K562 (cell line): ENCODE measurements around the gene TMEM150C. TPM values are rescaled to one million over a fixed set of nuclear protein-coding genes. Genes with fewer than 3 reads are reported as not detected.

Experiments
- ATAC-seq: fragments of 200-7000 bp; cut with Tn5 transposase; 3 replicates; pipeline ENCODE4 v1.9.1; 2020; ENCODE audit warnings: moderate library complexity
- BruUV-seq: library from RNA; stranded (reverse); fragments of 400-500 nt; replicated peaks from 2 replicates; lab custom pipeline; 2021; lab: Mats Ljungman, UMichigan
- CTCF ChIA-PET: fragments of 300-600 bp; formaldehyde crosslinking; extraction: SDS; loops from one replicate; lab custom pipeline; 2021; ENCODE audit warnings: low intra/inter-chr PET ratio; lab: Yijun Ruan, JAX
- POLR2A ChIA-PET: fragments of 300-600, 350-650 bp; sonication (Branson Sonifier 250); formaldehyde crosslinking; extraction: SDS; loops from one replicate; lab custom pipeline; 2021; ENCODE audit warnings: antibody characterized with exemption, inconsistent platforms; lab: Yijun Ruan, JAX
- DNase-seq, 4 experiments: peaks; one replicate each; pipeline versions ENCODE4 v3.0.0 to v3.0.0-alpha.2; 2011 to 2018; ENCODE audit warnings: low spot score in 3 of 4, mixed read lengths in 3 of 4; ENCODE audit errors: extremely low read depth in 1 of 4
- FAIRE-seq: peaks from 2 replicates; lab custom pipeline; 2011; peaks lifted over from hg19 to GRCh38; lab: Jason Lieb, UNC
- H2AFZ ChIP-seq: 2 replicates; pipeline ENCODE4 v1.6.0; 2011; ENCODE audit warnings: low read depth, low read length, control low read depth, inconsistent platforms
- H3K27ac ChIP-seq: fragments of 200-600 bp; 3 replicates; pipeline ENCODE4 v1.8.0; 2011; ENCODE audit warnings: low read depth, mild to moderate bottlenecking, control low read depth, inconsistent platforms, low read length, moderate library complexity, mixed read lengths; ENCODE audit errors: extremely low read depth
- H3K27me3 ChIP-seq, 2 experiments: fragments of 300-600 bp in 1 of 2; 2 replicates in 1 of 2; 3 replicates in 1 of 2; pipeline versions ENCODE4 v1.6.0 to v1.8.0; 2011; ENCODE audit warnings: inconsistent platforms in 2 of 2, low read length in 2 of 2, mild to moderate bottlenecking in 1 of 2, mixed read lengths in 1 of 2, moderate library complexity in 1 of 2; ENCODE audit not compliant: control insufficient read depth in 2 of 2, insufficient read depth in 2 of 2
- H3K36me3 ChIP-seq: fragments of 300-600 bp; 3 replicates; pipeline ENCODE4 v1.8.0; 2011; ENCODE audit warnings: mild to moderate bottlenecking, low read length, inconsistent platforms; ENCODE audit not compliant: control insufficient read depth, insufficient read depth
- H3K4me1 ChIP-seq, 2 experiments: fragments of 200-600 bp in 1 of 2; replicated peaks in 1 of 2; 2 replicates in 1 of 2; 3 replicates in 1 of 2; pipeline versions ENCODE4 v1.5.1 to v1.8.0; 2011; ENCODE audit warnings: inconsistent platforms in 2 of 2, low read length in 2 of 2, mild to moderate bottlenecking in 1 of 2, mixed read lengths in 1 of 2, moderate library complexity in 1 of 2; ENCODE audit not compliant: control insufficient read depth in 2 of 2, insufficient read depth in 2 of 2
- H3K4me2 ChIP-seq: 2 replicates; pipeline ENCODE4 v1.6.1; 2011; ENCODE audit warnings: low read length, control low read depth, inconsistent platforms, mixed read lengths; ENCODE audit not compliant: insufficient read depth
- H3K4me3 ChIP-seq: fragments of 200-600 bp; sonication (generic), shearing (Covaris generic); 2 replicates; pipeline ENCODE4 v1.5.1; 2016; ENCODE audit warnings: control low read depth, inconsistent platforms
- H3K79me2 ChIP-seq: fragments of 200-600 bp; 3 replicates; pipeline ENCODE4 v1.8.0; 2011; ENCODE audit warnings: low read length, inconsistent platforms; ENCODE audit not compliant: control insufficient read depth, insufficient read depth
- H3K9ac ChIP-seq, 2 experiments: 2 replicates each; pipeline versions ENCODE4 v1.6.0 to v1.6.1; 2011; ENCODE audit warnings: low read depth in 2 of 2, low read length in 2 of 2, control low read depth in 1 of 2, inconsistent platforms in 1 of 2, mild to moderate bottlenecking in 1 of 2, mixed read lengths in 1 of 2; ENCODE audit not compliant: insufficient read depth in 1 of 2
- H3K9me1 ChIP-seq: one replicate; pipeline ENCODE4 v1.6.0; 2011; ENCODE audit warnings: inconsistent platforms, mild to moderate bottlenecking, low read length, moderate library complexity; ENCODE audit not compliant: control insufficient read depth, insufficient read depth
- H3K9me3 ChIP-seq: replicated peaks from 2 replicates; pipeline ENCODE4 v1.5.1; 2011; ENCODE audit warnings: low read depth, low read length, inconsistent platforms; ENCODE audit not compliant: control insufficient read depth, insufficient read depth
- H4K20me1 ChIP-seq: replicated peaks from 2 replicates; pipeline ENCODE4 v1.6.1; 2011; ENCODE audit warnings: low read length, inconsistent platforms, mixed read lengths; ENCODE audit not compliant: control insufficient read depth, insufficient read depth
- CBFB ChIP-seq: sonication (generic); formaldehyde crosslinking; IDR thresholded peaks from 2 replicates; pipeline ENCODE4 v1.4.0; 2020; ENCODE audit warnings: mild to moderate bottlenecking, missing genetic modification reagents
- CEBPB ChIP-seq: fragments of 450-650 bp; IDR thresholded peaks from 2 replicates; pipeline ENCODE4 v1.6.1; 2016; ENCODE audit warnings: missing genetic modification characterization, missing compliant biosample characterization
- FOXJ3 ChIP-seq: sonication (generic); formaldehyde crosslinking; IDR thresholded peaks from 2 replicates; pipeline ENCODE4 v1.4.0; 2020; ENCODE audit warnings: mild to moderate bottlenecking, missing genetic modification reagents
- GTF2B ChIP-seq: IDR thresholded peaks from 2 replicates; pipeline ENCODE4 v1.6.1; 2011; ENCODE audit not compliant: insufficient read length; ENCODE audit errors: extremely low read depth
- HMG20A ChIP-seq: fragments of 450-650 bp; formaldehyde crosslinking; conservative IDR thresholded peaks from 2 replicates; pipeline ENCODE4 v1.4.0; 2020; ENCODE audit warnings: mild to moderate bottlenecking, mixed read lengths
- MECOM ChIP-seq: fragments of 250-450 bp; sonication (Bioruptor Pico); IDR thresholded peaks from 2 replicates; pipeline ENCODE4 v1.8.0; 2022; ENCODE audit warnings: inconsistent platforms
- MED1 ChIP-seq: sonication (generic); formaldehyde crosslinking; IDR thresholded peaks from 2 replicates; pipeline ENCODE4 v1.8.1; 2023; ENCODE audit warnings: missing genetic modification reagents, borderline replicate concordance
- RFX5 ChIP-seq: IDR thresholded peaks from 2 replicates; pipeline ENCODE4 v1.6.1; 2011; ENCODE audit warnings: low read depth, mild to moderate bottlenecking, improper control_type of control experiment, low read length
- SLC30A9 ChIP-seq: fragments of 250-450 bp; sonication (Bioruptor Pico); IDR thresholded peaks from 2 replicates; pipeline ENCODE4 v1.8.0; 2022; ENCODE audit warnings: mild to moderate bottlenecking, moderate library complexity
- TARDBP ChIP-seq: fragments of 450-650 bp; IDR thresholded peaks from 2 replicates; pipeline ENCODE4 v1.6.1; 2016
- THRA ChIP-seq: fragments of 450-650 bp; IDR thresholded peaks from 2 replicates; pipeline ENCODE4 v1.6.1; 2017; ENCODE audit warnings: mild to moderate bottlenecking, moderate library complexity
- ZNF165 ChIP-seq: fragments of 250-450 bp; sonication (Bioruptor Pico); IDR thresholded peaks from 2 replicates; pipeline ENCODE4 v1.4.0; 2020; ENCODE audit warnings: borderline replicate concordance
- ZNF280A ChIP-seq: fragments of 450-650 bp; IDR thresholded peaks from 2 replicates; pipeline ENCODE4 v1.6.1; 2018; ENCODE audit warnings: mild to moderate bottlenecking, low read depth; ENCODE audit not compliant: partially characterized antibody
- WGBS: fragments of 100-300 bp; shearing (Covaris generic); methylation state at CpG from one replicate; pipeline ENCODE4 v1.1.6; 2016; ENCODE audit warnings: low coverage, mixed read lengths; ENCODE audit not compliant: insufficient coverage; ENCODE audit errors: missing lambda C conversion rate; 5-methylcytosine and 5-hydroxymethylcytosine counted together
- in situ Hi-C: fragments of 300-500 bp; cut with MboI; formaldehyde crosslinking; loops from 4 replicates; pipeline ENCODE4 v1.15.0; 2018; ENCODE audit warnings: inconsistent platforms, mixed read lengths
- intact Hi-C: fragments of 100-400 bp; cut with micrococcal nuclease; formaldehyde crosslinking; loops from 2 replicates; pipeline ENCODE4 v1.14.2; 2022
- polyA plus RNA-seq, 8 experiments: library from polyadenylated mRNA; depleted of rRNA in 4 of 8; stranded (reverse) in 5 of 8; unstranded in 3 of 8; fragments of >200 nt; fragmentation: Nextera tagmentation in 2 of 8; fragmentation: Illumina TruSeq in 1 of 8; extraction: Ambion mirVana in 2 of 8; extraction: Trizol in 1 of 8; gene quantifications; 2 replicates each; pipeline versions ENCODE4 v1.2.1 to v1.2.3, GENCODE V29; 2011 to 2014; ENCODE audit warnings: inconsistent platforms in 1 of 8, missing spikeins in 1 of 8
- total RNA-seq, 7 experiments: library from RNA; depleted of rRNA in 6 of 7; stranded (reverse); fragments of >200 nt in 6 of 7; fragmentation: Illumina TruSeq in 2 of 7; extraction: Trizol in 2 of 7; gene quantifications; 2 replicates each; pipeline versions ENCODE4 v1.2.1 to v1.2.3, GENCODE V29; 2011 to 2021; ENCODE audit warnings: low replicate concordance in 1 of 7

The TMEM150C gene
- total and polyA plus RNA-seq, 9 of the 15 experiments (the other 6 are each of a cell fraction or from before 2014, with no cell fraction given): 0.07 TPM; not detected in 8

GRCh38 chr4:82542642-82543041, 19.1 kb downstream of the TMEM150C start:
- CTCF ChIA-PET: no interaction called here
- H4K20me1 ChIP-seq: no peaks in the 10 kb centered on the region
- no peak overlapping the region for H3K27ac ChIP-seq
- no peaks in the 10 kb centered on the region for H3K36me3 ChIP-seq
- H3K4me1 ChIP-seq: no peaks in the 10 kb centered on the region
- BruUV-seq: no TSS peak
- H3K79me2 ChIP-seq: no peaks in the 10 kb centered on the region
- no peak overlapping the region for H3K4me3 ChIP-seq
- no peaks in the 10 kb centered on the region for H3K9me1 ChIP-seq
- 6% methylated on average over 3 of the region's 3 CpGs for WGBS
- FAIRE-seq (peak; percentile 48), ATAC-seq (no peak), DNase-seq (no peak)
- POLR2A ChIA-PET: interaction anchor here (0.6 kb wide), 1 partner anchor 11 kb away, joined by 3 read pairs; no protein-coding TSS in a partner anchor
- intact Hi-C loops (no loop called here), in situ Hi-C loops (no loop called here)
- TF ChIP-seq FOXJ3 (CRISPR knock-in tag) (no peak), RFX5 (no peak), TARDBP (no peak), ZNF165 (CRISPR knock-in tag) (no peak), GTF2B (no peak), SLC30A9 (CRISPR knock-in tag) (no peak), MECOM (CRISPR knock-in tag) (no peak), THRA (no peak), CEBPB (no peak), ZNF280A (no peak), HMG20A (CRISPR knock-in tag) (no peak), MED1 (CRISPR knock-in tag) (no peak), CBFB (CRISPR knock-in tag) (no peak)
- no peak overlapping the region for H3K9ac ChIP-seq
- H3K4me2 ChIP-seq: no peak overlapping the region
- no peaks in the 10 kb centered on the region for H3K9me3 ChIP-seq
- H3K27me3 ChIP-seq: peaks cover 4 to 5% of the 10 kb centered on the region in 2 experiments; a peak in 4 of 5 replicates
- no peak overlapping the region for H2AFZ ChIP-seq
